Heart left ventricle (tissue), 16 donors: ENCODE data around the gene PRRX2. TPM values are rescaled to one million over a fixed set of nuclear protein-coding genes. Genes with fewer than 3 reads are reported as not detected.
"Not testable (repeated sequence)": the region's sequence is repeated elsewhere in the genome, so short reads cannot be mapped to it uniquely, and the experiment has no call there.

ENCODE experiments used
- ATAC-seq, 4 donors: fragments of 200-7000 bp; cut with Tn5 transposase; one replicate each; pipeline ENCODE4 v1.9.1; 2020 to 2022; ENCODE audit warnings: moderate library complexity in 4 of 4, mild to moderate bottlenecking in 3 of 4, moderate number of reproducible peaks in 1 of 4
- DNase-seq, 5 donors: peaks; one replicate each; pipeline ENCODE4 v3.0.0-alpha.2; 2020
- H3K27ac ChIP-seq, 12 donors: fragments of 200-600 bp; sonication (generic) in 4 of 12; one replicate each; pipeline versions ENCODE4 v1.5.0 to v1.8.0; 2016 to 2022; ENCODE audit warnings: mild to moderate bottlenecking in 2 of 12
- H3K27me3 ChIP-seq, 9 donors: fragments of 200-600 bp; sonication (generic) in 2 of 9; one replicate each; pipeline versions ENCODE4 v1.5.1 to v1.8.0; 2016 to 2022; ENCODE audit warnings: mild to moderate bottlenecking in 3 of 9
- H3K36me3 ChIP-seq, 9 donors: fragments of 200-600 bp; sonication (generic) in 2 of 9; one replicate each; pipeline versions ENCODE4 v1.5.0 to v1.8.0; 2018 to 2022; ENCODE audit warnings: mild to moderate bottlenecking in 2 of 9
- H3K4me1 ChIP-seq, 12 donors: fragments of 200-600 bp; sonication (generic) in 4 of 12; one replicate each; pipeline versions ENCODE4 v1.5.0 to v1.8.0; 2016 to 2022; ENCODE audit warnings: mild to moderate bottlenecking in 3 of 12
- H3K4me3 ChIP-seq, 12 donors: fragments of 200-600 bp; sonication (generic) in 4 of 12; one replicate each; pipeline versions ENCODE4 v1.5.0 to v1.8.0; 2017 to 2022; ENCODE audit warnings: mild to moderate bottlenecking in 9 of 12, moderate library complexity in 4 of 12
- H3K9me3 ChIP-seq, 12 donors: fragments of 200-600 bp; sonication (generic) in 4 of 12; one replicate each; pipeline versions ENCODE4 v1.5.0 to v1.8.0; 2016 to 2022; ENCODE audit warnings: mild to moderate bottlenecking in 1 of 12
- CTCF ChIP-seq, 12 donors: fragments of 200-600 bp; sonication (generic) in 4 of 12; IDR thresholded peaks; one replicate each; pipeline versions ENCODE4 v1.5.0 to v1.8.0; 2018 to 2022; ENCODE audit warnings: antibody characterized with exemption in 12 of 12, mild to moderate bottlenecking in 5 of 12
- POLR2A ChIP-seq, 2 donors: fragments of 450-650 bp; IDR thresholded peaks; one replicate each; pipeline ENCODE4 v1.6.1; 2017; ENCODE audit warnings: antibody characterized with exemption in 2 of 2, mild to moderate bottlenecking in 2 of 2, moderate library complexity in 2 of 2
- WGBS, 4 donors: extraction: QIAGEN DNeasy Blood & Tissue Kit in 2 of 4; methylation state at CpG; one replicate each; pipeline versions ENCODE4 v1.1.5 to v1.1.7; 2013 to 2018; 5-methylcytosine and 5-hydroxymethylcytosine counted together
- intact Hi-C, 10 donors: fragments of 100-400 bp; cut with DNase I; formaldehyde crosslinking; loops; one replicate each; pipeline versions ENCODE4 v1.11.1 to v1.14.2; 2022
- polyA plus RNA-seq, 2 donors: library from polyadenylated mRNA; stranded (reverse); fragments of 200-250 nt; gene quantifications; one replicate each; pipeline ENCODE4 v1.2.3, GENCODE V29; 2013
- total RNA-seq, 9 donors: library from RNA; depleted of rRNA in 2 of 9; stranded (reverse); fragments of >200 nt in 2 of 9; fragmentation: NEBNext Ultra II Directional in 3 of 9; extraction: Animal tissue kit (Norgen Biotek cat#: 25700) in 3 of 9; gene quantifications; one replicate each; pipeline versions ENCODE4 v1.1.0 to v1.2.4, GENCODE V29; 2016 to 2023
- donor health status: ischemic (EF 13 %, LVEDD 7.1; RV severe dilation, severe dysfunction).
- donor health status: healthy with polysubstance abuse.
- donor health status: DM: no; HTN: yes; CAD: no.
- donor health status: DM: no; HTN: no; CAD: no.
- donor health status: ischemic (EF 25% LVEDD 6.9; RV normal size, moderate dysfunction).
- donor health status: ischemic (EF 25% LVEDD 5.7; RV mildly dilated, moderate dysfunction).
- donor health status: healthy.
- donor health status: DM: yes; HTN: yes; CAD: no.
- donor health status: ischemic (EF 35%, LVEDD 5.7; RV mildly dilated, moderate dysfunction).
- donor health status: nonischemic (EF 11% LVEDD 7.7; RV severe dilation, severe dysfunction).
- donor health status: DM: yes; HTN: yes; CAD: no.
- donor health status: PGD.
- donor health status: ischemic (EF 29% LVEDD 5.4; RV normal size, mild dysfunction).
- donor health status: nonischemic (EF 23%, LVEDD 6.1; RV moderate dilation, normal function).

Gene PRRX2
- total and polyA plus RNA-seq, 11 donors: 0.22 to 1.5 (median 0.75) TPM; not detected in 1

- no peak for TF ChIP-seq POLR2A (IDR thresholded peaks at IDR 0.05)
- no peaks in the 10 kb centered on the region for H3K9me3 ChIP-seq
- 53 to 85% (median 73%) methylated on average over 2 of the region's 2 CpGs for WGBS, 4 donors
- no peak overlapping the region for H3K4me3 ChIP-seq
- H3K36me3 ChIP-seq: no peaks in the 10 kb centered on the region
- H3K27me3 ChIP-seq: peaks cover 0 to 25% (median 6%) of the 10 kb centered on the region in 9 donors
- ATAC-seq (no peak), DNase-seq (no peak)
- no peak overlapping the region for H3K27ac ChIP-seq
- intact Hi-C loops: no loop called here
- H3K4me1 ChIP-seq: peaks cover 0 to 15% (median 1%) of the 10 kb centered on the region in 12 donors
These were observed 4.4 kb upstream of the PRRX2 start for GRCh38 chr9:129661029-129661428.

GRCh38 chr9:129662239-129662638 is 3.2 kb upstream of the PRRX2 start:
- WGBS, 4 donors: 63 to 73% (median 70%) methylated on average over 3 of the region's 3 CpGs
- peaks cover 0 to 19% (median 1%) of the 10 kb centered on the region in 12 donors for H3K4me1 ChIP-seq
- H3K27me3 ChIP-seq: peaks cover 3 to 36% (median 16%) of the 10 kb centered on the region in 9 donors
- H3K4me3 ChIP-seq, H3K36me3 ChIP-seq, intact Hi-C loops, H3K9me3 ChIP-seq, DNase-seq, ATAC-seq, H3K27ac ChIP-seq: not testable (repeated sequence)

GRCh38 chr9:129664746-129665388 is 580 bp upstream of the PRRX2 start:
- WGBS, 4 donors: 6 to 8% (median 7%) methylated on average over 31 to 36 of the region's 36 CpGs
- Histone ChIP-seq H3K4me1 (peaks cover 0 to 19% (median 1%) of the 10 kb centered on the region in 12 donors), H3K9me3 (no peaks in the 10 kb centered on the region), H3K27ac (no peak overlapping the region), H3K27me3 (peaks cover 3 to 39% (median 16%) of the 10 kb centered on the region in 9 donors), H3K4me3 (peak overlapping the region in 11 of 12 donors; percentile 16 to 56 (median 45)), H3K36me3 (no peaks in the 10 kb centered on the region)
- ATAC-seq (peak in 3 of 4 donors; percentile 36 to 52 (median 44)), DNase-seq (no peak)
- intact Hi-C loops: no loop called here
- TF ChIP-seq CTCF (IDR thresholded peaks at IDR 0.05): no peak
- TF ChIP-seq POLR2A (IDR thresholded peaks at IDR 0.05): no peak

- DNase-seq (no peak), ATAC-seq (no peak)
- no peaks in the 10 kb centered on the region for H3K9me3 ChIP-seq
- TF ChIP-seq POLR2A (IDR thresholded peaks at IDR 0.05): no peak
- peak overlapping the region in 9 of 12 donors; percentile 35 to 56 (median 48) for H3K4me3 ChIP-seq
- H3K4me1 ChIP-seq: peaks cover 0 to 19% (median 1%) of the 10 kb centered on the region in 12 donors
- intact Hi-C loops: no loop called here
- no peaks in the 10 kb centered on the region for H3K36me3 ChIP-seq
- no peak overlapping the region for H3K27ac ChIP-seq
- H3K27me3 ChIP-seq: peaks cover 3 to 39% (median 16%) of the 10 kb centered on the region in 9 donors
- 4 to 10% (median 6%) methylated on average over 3 to 88 of the region's 88 CpGs for WGBS, 4 donors
These were observed 520 bp downstream of the PRRX2 start for GRCh38 chr9:129665814-129666520.

GRCh38 chr9:129666575-129666974 is 1.1 kb downstream of the PRRX2 start:
- peaks cover 0 to 19% (median 1%) of the 10 kb centered on the region in 12 donors for H3K4me1 ChIP-seq
- DNase-seq (no peak), ATAC-seq (no peak)
- peaks cover 3 to 39% (median 16%) of the 10 kb centered on the region in 9 donors for H3K27me3 ChIP-seq
- TF ChIP-seq POLR2A (IDR thresholded peaks at IDR 0.05) (no peak), CTCF (IDR thresholded peaks at IDR 0.05) (no peak)
- no peak overlapping the region for H3K27ac ChIP-seq
- no peaks in the 10 kb centered on the region for H3K9me3 ChIP-seq
- intact Hi-C loops: no loop called here
- peak overlapping the region in 9 of 12 donors; percentile 14 to 56 (median 45) for H3K4me3 ChIP-seq
- 19 to 46% (median 37%) methylated on average over 5 to 13 of the region's 13 CpGs for WGBS, 4 donors
- no peaks in the 10 kb centered on the region for H3K36me3 ChIP-seq
